SK-N-SH (cell line): Measurements from ENCODE around the gene GPRC5A. TPM values are rescaled to one million over a fixed set of nuclear protein-coding genes. Genes with fewer than 3 reads are reported as not detected.

ENCODE experiments used
- CTCF ChIA-PET: fragments of 300-600, 350-600 bp; formaldehyde crosslinking; extraction: SDS; loops from one replicate; lab custom pipeline; 2021; lab: Yijun Ruan, JAX
- POLR2A ChIA-PET: fragments of 350-600 bp; sonication (Branson Sonifier 250); formaldehyde crosslinking; extraction: SDS; loops from one replicate; lab custom pipeline; 2020; ENCODE audit warnings: antibody characterized with exemption, inconsistent platforms; lab: Yijun Ruan, JAX
- DNase-seq: peaks from one replicate; pipeline ENCODE4 v3.0.0; 2012
- H2AFZ ChIP-seq: fragments of 200-600 bp; sonication (generic); 2 replicates; pipeline ENCODE4 v1.8.1; 2016; ENCODE audit warnings: antibody characterized with exemption, mild to moderate bottlenecking, low read depth
- H3F3A ChIP-seq: fragments of 200-600 bp; sonication (generic); replicated peaks from 2 replicates; pipeline ENCODE3; 2016; ENCODE audit warnings: antibody characterized with exemption, mild to moderate bottlenecking; ENCODE audit not compliant: insufficient read depth
- H3K27ac ChIP-seq, 2 experiments: fragments of 200-500 bp in 1 of 2; fragments of 200-600 bp in 1 of 2; sonication (Bioruptor generic) in 1 of 2; sonication (generic), shearing (Covaris generic) in 1 of 2; 2 replicates each; pipeline versions ENCODE4 v1.5.1 to v1.6.1; 2014 to 2016; ENCODE audit warnings: low read depth in 2 of 2, inconsistent platforms in 1 of 2, low read length in 1 of 2, mild to moderate bottlenecking in 1 of 2, mixed read lengths in 1 of 2
- H3K27me3 ChIP-seq: fragments of 200-600 bp; sonication (generic), shearing (Covaris generic); 2 replicates; pipeline ENCODE4 v1.6.1; 2016; ENCODE audit warnings: mixed run types; ENCODE audit not compliant: insufficient read depth
- H3K36me3 ChIP-seq, 2 experiments: fragments of 200-500 bp in 1 of 2; fragments of 200-600 bp in 1 of 2; sonication (Bioruptor generic) in 1 of 2; sonication (generic) in 1 of 2; replicated peaks in 1 of 2; 2 replicates each; pipeline versions ENCODE3 to v1.5.1; 2014 to 2016; ENCODE audit warnings: low read length in 1 of 2, mild to moderate bottlenecking in 1 of 2; ENCODE audit not compliant: insufficient read depth in 2 of 2, control insufficient read depth in 1 of 2
- H3K4me1 ChIP-seq, 2 experiments: fragments of 200-500 bp in 1 of 2; fragments of 200-600 bp in 1 of 2; sonication (Bioruptor generic) in 1 of 2; sonication (generic), shearing (Covaris generic) in 1 of 2; 2 replicates each; pipeline versions ENCODE4 v1.5.1 to v1.6.1; 2014 to 2016; ENCODE audit warnings: low read depth in 1 of 2, low read length in 1 of 2, mixed run types in 1 of 2; ENCODE audit not compliant: insufficient read depth in 2 of 2, control insufficient read depth in 1 of 2
- H3K4me2 ChIP-seq: fragments of 200-600 bp; sonication (generic), shearing (Covaris generic); 2 replicates; pipeline ENCODE4 v1.6.1; 2017; ENCODE audit warnings: mixed run types
- H3K4me3 ChIP-seq, 2 experiments: fragments of 200-500 bp in 1 of 2; fragments of 200-600 bp in 1 of 2; sonication (Bioruptor generic) in 1 of 2; sonication (generic), shearing (Covaris generic) in 1 of 2; 2 replicates each; pipeline versions ENCODE4 v1.5.1 to v1.8.1; 2014 to 2016; ENCODE audit warnings: low read depth in 2 of 2, inconsistent platforms in 1 of 2, low read length in 1 of 2, mild to moderate bottlenecking in 1 of 2, mixed read lengths in 1 of 2, moderate library complexity in 1 of 2
- H3K79me2 ChIP-seq: fragments of 200-600 bp; sonication (generic); 2 replicates; pipeline ENCODE4 v1.8.1; 2017; ENCODE audit warnings: mild to moderate bottlenecking; ENCODE audit not compliant: insufficient read depth
- H3K9ac ChIP-seq: fragments of 200-600 bp; sonication (generic); 2 replicates; pipeline ENCODE4 v1.6.1; 2017; ENCODE audit warnings: mixed run types
- H3K9me2 ChIP-seq: fragments of 200-600 bp; sonication (generic); 2 replicates; pipeline ENCODE4 v1.6.1; 2017; ENCODE audit warnings: mixed run types
- H3K9me3 ChIP-seq: fragments of 200-600 bp; sonication (generic); 2 replicates; pipeline ENCODE4 v1.6.1; 2017; ENCODE audit warnings: mixed run types, mild to moderate bottlenecking, moderate library complexity
- H4K20me1 ChIP-seq: fragments of 200-600 bp; sonication (generic); 2 replicates; pipeline ENCODE4 v1.6.1; 2017; ENCODE audit warnings: mild to moderate bottlenecking, mixed run types; ENCODE audit not compliant: insufficient read depth
- ELF1 ChIP-seq: IDR thresholded peaks from 2 replicates; pipeline ENCODE4 v1.4.0; 2012
- EP300 ChIP-seq, 2 experiments: IDR thresholded peaks; 2 replicates each; pipeline versions ENCODE4 v1.4.0 to v1.6.1; 2012; ENCODE audit warnings: borderline replicate concordance in 1 of 2, low read depth in 1 of 2, low read length in 1 of 2
- EZH2phosphoT487 ChIP-seq: fragments of 200-600 bp; sonication (generic); IDR thresholded peaks from 2 replicates; pipeline ENCODE4 v1.6.1; 2017; ENCODE audit warnings: low read depth, mixed run types, mild to moderate bottlenecking, antibody characterized with exemption, moderate library complexity, borderline replicate concordance
- GATA2 ChIP-seq: sonication (generic); formaldehyde crosslinking; IDR thresholded peaks from 2 replicates; pipeline ENCODE4 v1.5.0; 2020; ENCODE audit warnings: mild to moderate bottlenecking, missing genetic modification reagents
- JUND ChIP-seq: IDR thresholded peaks from 2 replicates; pipeline ENCODE4 v1.4.0; 2012
- MEF2A ChIP-seq: IDR thresholded peaks from 2 replicates; pipeline ENCODE4 v1.4.0; 2012; ENCODE audit warnings: low read depth, borderline replicate concordance
- NRF1 ChIP-seq: IDR thresholded peaks from 2 replicates; pipeline ENCODE4 v1.6.1; 2012; ENCODE audit warnings: low read depth, mild to moderate bottlenecking, low read length
- RAD21 ChIP-seq: IDR thresholded peaks from 2 replicates; pipeline ENCODE4 v1.6.1; 2012; ENCODE audit warnings: mild to moderate bottlenecking, low read length
- TAF1 ChIP-seq: IDR thresholded peaks from 2 replicates; pipeline ENCODE4 v1.6.1; 2012; ENCODE audit warnings: low read depth, mild to moderate bottlenecking, low read length, moderate library complexity, borderline replicate concordance
- TCF12 ChIP-seq: IDR thresholded peaks from 2 replicates; pipeline ENCODE4 v1.4.0; 2012
- TEAD4 ChIP-seq: IDR thresholded peaks from 2 replicates; pipeline ENCODE4 v1.4.0; 2012; ENCODE audit warnings: mild to moderate bottlenecking, borderline replicate concordance; ENCODE audit not compliant: insufficient read depth
- YY1 ChIP-seq: IDR thresholded peaks from 2 replicates; pipeline ENCODE4 v1.4.0; 2012; ENCODE audit warnings: low read depth, mild to moderate bottlenecking
- WGBS: methylation state at CpG from one replicate; pipeline ENCODE4 v1.1.6; 2017; ENCODE audit warnings: low lambda C conversion rate; 5-methylcytosine and 5-hydroxymethylcytosine counted together
- polyA plus RNA-seq, 3 experiments: library from polyadenylated mRNA; depleted of rRNA; stranded (reverse); fragments of >200 nt; gene quantifications; 2 replicates each; pipeline ENCODE4 v1.2.3, GENCODE V29; 2012
- TF ChIP-seq, protein P1 (sequence below): IDR thresholded peaks from 2 replicates; pipeline ENCODE4; 2012
- TF ChIP-seq, protein P2 (sequence below): fragments of 200-600 bp; sonication (generic); IDR thresholded peaks from 2 replicates; pipeline ENCODE4 v1.6.1; 2017; ENCODE audit warnings: antibody characterized with exemption, mild to moderate bottlenecking, moderate library complexity
- TF ChIP-seq, protein P3 (sequence below): fragments of 150-350 bp; IDR thresholded peaks from 2 replicates; pipeline ENCODE4 v1.6.1; 2016; ENCODE audit warnings: mild to moderate bottlenecking, low read depth, low read length
- TF ChIP-seq, protein P4 (sequence below): IDR thresholded peaks from 2 replicates; pipeline ENCODE4 v1.4.0; 2012; ENCODE audit warnings: low read depth, borderline replicate concordance
- TF ChIP-seq, protein P5 (sequence below): IDR thresholded peaks from 2 replicates; pipeline ENCODE4 v1.4.0; 2012; ENCODE audit warnings: low read depth, borderline replicate concordance
- TF ChIP-seq, protein P6 (sequence below): fragments of 150-350 bp; IDR thresholded peaks from 2 replicates; pipeline ENCODE4 v1.6.1; 2017; ENCODE audit warnings: antibody characterized with exemption, low read length, low read depth, borderline replicate concordance

The GPRC5A gene
- polyA plus RNA-seq, 1 of the 3 experiments (the other 2 are of a cell fraction) = 12.7 TPM

DNA sequence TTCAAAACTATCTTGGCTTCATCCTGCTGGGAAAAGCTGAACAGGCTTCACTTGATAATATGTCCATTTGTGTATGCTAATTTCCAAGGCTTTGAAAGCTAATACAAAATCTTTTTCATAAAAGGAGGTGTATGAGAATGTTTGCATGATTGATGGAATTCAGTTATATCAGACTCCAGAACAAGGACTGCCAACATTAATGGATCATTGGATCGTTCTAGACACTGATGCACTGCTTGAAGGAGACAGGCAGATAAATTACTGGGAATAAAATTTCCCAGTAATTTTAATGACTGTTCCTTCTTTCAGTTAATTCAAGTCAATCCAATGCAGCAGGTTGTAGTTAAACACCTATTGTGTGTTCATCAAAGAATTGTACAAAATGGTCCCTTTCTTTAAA lies 60.1 kb downstream of the GPRC5A start:
- 58% methylated on average over 1 of the region's 1 CpG for WGBS
- TF ChIP-seq, protein P1, sequence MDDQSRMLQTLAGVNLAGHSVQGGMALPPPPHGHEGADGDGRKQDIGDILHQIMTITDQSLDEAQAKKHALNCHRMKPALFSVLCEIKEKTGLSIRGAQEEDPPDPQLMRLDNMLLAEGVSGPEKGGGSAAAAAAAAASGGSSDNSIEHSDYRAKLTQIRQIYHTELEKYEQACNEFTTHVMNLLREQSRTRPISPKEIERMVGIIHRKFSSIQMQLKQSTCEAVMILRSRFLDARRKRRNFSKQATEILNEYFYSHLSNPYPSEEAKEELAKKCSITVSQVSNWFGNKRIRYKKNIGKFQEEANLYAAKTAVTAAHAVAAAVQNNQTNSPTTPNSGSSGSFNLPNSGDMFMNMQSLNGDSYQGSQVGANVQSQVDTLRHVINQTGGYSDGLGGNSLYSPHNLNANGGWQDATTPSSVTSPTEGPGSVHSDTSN = no peak
- TF ChIP-seq, protein P2, sequence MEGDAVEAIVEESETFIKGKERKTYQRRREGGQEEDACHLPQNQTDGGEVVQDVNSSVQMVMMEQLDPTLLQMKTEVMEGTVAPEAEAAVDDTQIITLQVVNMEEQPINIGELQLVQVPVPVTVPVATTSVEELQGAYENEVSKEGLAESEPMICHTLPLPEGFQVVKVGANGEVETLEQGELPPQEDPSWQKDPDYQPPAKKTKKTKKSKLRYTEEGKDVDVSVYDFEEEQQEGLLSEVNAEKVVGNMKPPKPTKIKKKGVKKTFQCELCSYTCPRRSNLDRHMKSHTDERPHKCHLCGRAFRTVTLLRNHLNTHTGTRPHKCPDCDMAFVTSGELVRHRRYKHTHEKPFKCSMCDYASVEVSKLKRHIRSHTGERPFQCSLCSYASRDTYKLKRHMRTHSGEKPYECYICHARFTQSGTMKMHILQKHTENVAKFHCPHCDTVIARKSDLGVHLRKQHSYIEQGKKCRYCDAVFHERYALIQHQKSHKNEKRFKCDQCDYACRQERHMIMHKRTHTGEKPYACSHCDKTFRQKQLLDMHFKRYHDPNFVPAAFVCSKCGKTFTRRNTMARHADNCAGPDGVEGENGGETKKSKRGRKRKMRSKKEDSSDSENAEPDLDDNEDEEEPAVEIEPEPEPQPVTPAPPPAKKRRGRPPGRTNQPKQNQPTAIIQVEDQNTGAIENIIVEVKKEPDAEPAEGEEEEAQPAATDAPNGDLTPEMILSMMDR = no peak
- TF ChIP-seq, protein P3, sequence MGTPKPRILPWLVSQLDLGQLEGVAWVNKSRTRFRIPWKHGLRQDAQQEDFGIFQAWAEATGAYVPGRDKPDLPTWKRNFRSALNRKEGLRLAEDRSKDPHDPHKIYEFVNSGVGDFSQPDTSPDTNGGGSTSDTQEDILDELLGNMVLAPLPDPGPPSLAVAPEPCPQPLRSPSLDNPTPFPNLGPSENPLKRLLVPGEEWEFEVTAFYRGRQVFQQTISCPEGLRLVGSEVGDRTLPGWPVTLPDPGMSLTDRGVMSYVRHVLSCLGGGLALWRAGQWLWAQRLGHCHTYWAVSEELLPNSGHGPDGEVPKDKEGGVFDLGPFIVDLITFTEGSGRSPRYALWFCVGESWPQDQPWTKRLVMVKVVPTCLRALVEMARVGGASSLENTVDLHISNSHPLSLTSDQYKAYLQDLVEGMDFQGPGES = no peak
- TF ChIP-seq EP300 (IDR thresholded peaks at IDR 0.05; ENCODE audit: borderline replicate concordance in 1 of 2, low read depth in 1 of 2, low read length in 1 of 2) (no peak), YY1 (no peak), EZH2phosphoT487 (no peak), GATA2 (CRISPR knock-in tag) (no peak), TCF12 (no peak), JUND (no peak), RAD21 (no peak), TEAD4 (no peak), NRF1 (no peak), ELF1 (no peak), MEF2A (no peak), TAF1 (no peak)
- TF ChIP-seq, protein P4, sequence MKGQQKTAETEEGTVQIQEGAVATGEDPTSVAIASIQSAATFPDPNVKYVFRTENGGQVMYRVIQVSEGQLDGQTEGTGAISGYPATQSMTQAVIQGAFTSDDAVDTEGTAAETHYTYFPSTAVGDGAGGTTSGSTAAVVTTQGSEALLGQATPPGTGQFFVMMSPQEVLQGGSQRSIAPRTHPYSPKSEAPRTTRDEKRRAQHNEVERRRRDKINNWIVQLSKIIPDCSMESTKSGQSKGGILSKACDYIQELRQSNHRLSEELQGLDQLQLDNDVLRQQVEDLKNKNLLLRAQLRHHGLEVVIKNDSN = no peak
- TF ChIP-seq, protein P5, sequence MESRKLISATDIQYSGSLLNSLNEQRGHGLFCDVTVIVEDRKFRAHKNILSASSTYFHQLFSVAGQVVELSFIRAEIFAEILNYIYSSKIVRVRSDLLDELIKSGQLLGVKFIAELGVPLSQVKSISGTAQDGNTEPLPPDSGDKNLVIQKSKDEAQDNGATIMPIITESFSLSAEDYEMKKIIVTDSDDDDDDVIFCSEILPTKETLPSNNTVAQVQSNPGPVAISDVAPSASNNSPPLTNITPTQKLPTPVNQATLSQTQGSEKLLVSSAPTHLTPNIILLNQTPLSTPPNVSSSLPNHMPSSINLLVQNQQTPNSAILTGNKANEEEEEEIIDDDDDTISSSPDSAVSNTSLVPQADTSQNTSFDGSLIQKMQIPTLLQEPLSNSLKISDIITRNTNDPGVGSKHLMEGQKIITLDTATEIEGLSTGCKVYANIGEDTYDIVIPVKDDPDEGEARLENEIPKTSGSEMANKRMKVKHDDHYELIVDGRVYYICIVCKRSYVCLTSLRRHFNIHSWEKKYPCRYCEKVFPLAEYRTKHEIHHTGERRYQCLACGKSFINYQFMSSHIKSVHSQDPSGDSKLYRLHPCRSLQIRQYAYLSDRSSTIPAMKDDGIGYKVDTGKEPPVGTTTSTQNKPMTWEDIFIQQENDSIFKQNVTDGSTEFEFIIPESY = no peak
- TF ChIP-seq, protein P6, sequence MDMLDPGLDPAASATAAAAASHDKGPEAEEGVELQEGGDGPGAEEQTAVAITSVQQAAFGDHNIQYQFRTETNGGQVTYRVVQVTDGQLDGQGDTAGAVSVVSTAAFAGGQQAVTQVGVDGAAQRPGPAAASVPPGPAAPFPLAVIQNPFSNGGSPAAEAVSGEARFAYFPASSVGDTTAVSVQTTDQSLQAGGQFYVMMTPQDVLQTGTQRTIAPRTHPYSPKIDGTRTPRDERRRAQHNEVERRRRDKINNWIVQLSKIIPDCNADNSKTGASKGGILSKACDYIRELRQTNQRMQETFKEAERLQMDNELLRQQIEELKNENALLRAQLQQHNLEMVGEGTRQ = no peak
- Histone ChIP-seq H3K4me3 (no peak overlapping the region), H4K20me1 (no peaks in the 10 kb centered on the region), H3K4me2 (no peak overlapping the region), H3K4me1 (no peaks in the 10 kb centered on the region), H3K9me3 (no peaks in the 10 kb centered on the region), H3K36me3 (no peaks in the 10 kb centered on the region), H3K27ac (no peak overlapping the region), H3F3A (no peaks in the 10 kb centered on the region), H3K9ac (no peak overlapping the region), H2AFZ (no peak overlapping the region), H3K79me2 (no peaks in the 10 kb centered on the region), H3K9me2 (no peaks in the 10 kb centered on the region), H3K27me3 (no peaks in the 10 kb centered on the region)
- no peak for DNase-seq
- CTCF ChIA-PET = interaction anchor here (1.2 kb wide), 1 partner anchor 261 kb away, joined by 5 read pairs; no protein-coding TSS in a partner anchor
- POLR2A ChIA-PET = no interaction called here
